ENCODE measurements around the gene EHD1.

Gene EHD1

DNA sequence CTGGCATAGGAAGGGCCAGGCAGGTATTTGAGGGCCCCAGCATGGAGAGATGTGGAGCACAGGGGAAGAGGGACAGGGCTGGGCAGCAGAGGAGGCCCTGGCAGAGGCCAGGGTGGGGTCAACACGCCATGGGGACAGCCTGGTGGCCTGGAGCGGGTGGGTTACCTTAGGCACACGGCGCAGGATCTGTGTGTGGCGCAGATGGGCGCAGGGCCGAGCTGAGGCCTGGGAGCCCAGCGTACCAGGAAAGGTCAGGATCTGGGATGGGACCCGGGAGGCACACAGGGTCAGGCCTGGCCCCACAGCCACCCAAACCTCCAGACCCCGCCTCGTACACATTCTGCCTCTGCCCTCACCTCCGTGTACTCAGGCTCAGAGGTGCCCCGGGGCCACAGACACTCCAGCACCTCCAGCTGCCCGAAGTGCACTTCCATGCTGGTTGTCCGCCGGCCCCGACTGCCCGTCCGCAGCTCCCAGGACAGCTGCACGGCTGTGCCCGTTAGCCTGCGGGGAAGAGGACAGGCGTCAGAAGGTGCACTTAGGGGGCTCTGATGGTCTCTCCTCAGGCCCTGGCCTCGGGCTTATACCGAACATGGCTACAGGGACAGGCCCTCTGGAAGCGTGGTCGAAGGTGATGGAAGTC, 32.2 kb upstream of the EHD1 start:
- no peak overlapping the region for H3K27ac ChIP-seq
- no peak for DNase-seq (ENCODE audit: low read depth, low spot score)

DNA sequence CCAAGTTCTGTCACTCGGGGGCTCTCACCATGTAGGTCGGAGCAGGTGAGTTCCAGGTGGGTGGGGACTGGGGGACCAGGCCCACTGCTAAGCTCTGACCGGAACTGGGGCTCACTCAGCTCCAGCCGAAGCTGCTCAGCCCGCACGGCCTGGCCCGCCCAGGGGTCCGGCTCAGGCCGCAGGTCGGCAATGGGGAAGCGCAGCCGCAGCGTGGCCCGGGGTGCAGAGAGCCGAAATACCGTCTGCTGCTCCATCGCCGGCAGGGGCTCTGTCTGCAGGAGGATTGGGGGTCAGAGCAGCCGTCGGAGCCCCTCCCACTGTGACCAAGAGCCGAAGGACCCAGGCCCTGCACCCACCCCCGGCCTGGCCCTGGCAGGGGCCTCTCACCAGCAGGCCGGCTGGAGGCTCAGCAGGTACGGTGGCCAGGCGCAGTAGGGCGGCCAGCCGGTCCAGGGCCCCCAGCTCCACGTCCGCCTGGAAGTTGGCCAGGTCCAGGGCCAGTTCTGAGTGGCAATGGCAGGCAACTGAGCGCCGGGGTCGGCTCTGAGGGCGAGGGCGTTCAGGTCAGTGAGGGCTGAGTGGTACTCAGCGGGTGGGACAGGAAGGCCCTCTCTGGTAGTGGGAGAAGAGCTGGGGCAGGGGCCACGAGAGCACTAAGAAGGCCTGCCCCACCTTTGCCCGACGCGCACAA, 31.4 kb upstream of the EHD1 start:
- H3K27ac ChIP-seq, result no peak overlapping the region
- no peak for DNase-seq (ENCODE audit: low read depth, low spot score)

DNA sequence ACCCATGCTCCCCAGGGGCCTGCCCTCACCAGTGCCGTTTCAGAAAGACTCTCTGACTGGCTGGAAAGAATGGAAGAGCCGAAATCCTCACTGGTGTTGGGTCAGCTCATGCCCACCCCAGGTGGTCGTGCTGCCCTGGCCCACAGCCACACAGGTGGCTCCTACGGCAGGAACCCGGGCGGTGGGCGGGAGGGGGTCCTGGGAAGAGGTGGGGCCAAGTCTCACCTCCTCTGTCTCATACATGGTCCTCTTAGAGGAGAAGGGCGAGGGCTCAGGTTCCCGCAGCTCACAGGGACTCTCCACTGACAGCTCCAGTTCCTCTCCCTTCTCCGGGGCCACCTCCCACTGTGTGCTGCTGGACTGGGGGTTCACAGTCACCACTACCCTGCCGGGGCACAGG, 30.3 kb upstream of the EHD1 start:
- DNase-seq (ENCODE audit: low read depth, low spot score), result no peak
- no peak overlapping the region for H3K27ac ChIP-seq

DNA sequence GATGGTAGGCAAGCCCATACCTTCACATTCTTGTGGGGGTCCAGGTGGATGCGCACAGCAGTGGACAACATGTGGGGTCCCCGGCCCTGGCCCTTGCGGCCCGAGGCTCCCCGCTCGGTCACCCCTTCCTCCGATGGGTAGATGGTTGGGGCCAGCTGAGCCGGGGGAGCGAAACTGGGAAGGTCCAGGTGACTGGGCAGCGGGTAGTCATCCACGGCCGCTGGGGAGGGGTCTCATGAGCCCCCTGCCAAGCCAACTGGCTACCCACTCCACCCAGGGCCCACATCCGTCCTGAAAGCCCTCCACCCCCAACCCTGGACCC, 27.9 kb upstream of the EHD1 start:
- H3K27ac ChIP-seq, result no peak overlapping the region
- no peak for DNase-seq (ENCODE audit: low read depth, low spot score)

DNA sequence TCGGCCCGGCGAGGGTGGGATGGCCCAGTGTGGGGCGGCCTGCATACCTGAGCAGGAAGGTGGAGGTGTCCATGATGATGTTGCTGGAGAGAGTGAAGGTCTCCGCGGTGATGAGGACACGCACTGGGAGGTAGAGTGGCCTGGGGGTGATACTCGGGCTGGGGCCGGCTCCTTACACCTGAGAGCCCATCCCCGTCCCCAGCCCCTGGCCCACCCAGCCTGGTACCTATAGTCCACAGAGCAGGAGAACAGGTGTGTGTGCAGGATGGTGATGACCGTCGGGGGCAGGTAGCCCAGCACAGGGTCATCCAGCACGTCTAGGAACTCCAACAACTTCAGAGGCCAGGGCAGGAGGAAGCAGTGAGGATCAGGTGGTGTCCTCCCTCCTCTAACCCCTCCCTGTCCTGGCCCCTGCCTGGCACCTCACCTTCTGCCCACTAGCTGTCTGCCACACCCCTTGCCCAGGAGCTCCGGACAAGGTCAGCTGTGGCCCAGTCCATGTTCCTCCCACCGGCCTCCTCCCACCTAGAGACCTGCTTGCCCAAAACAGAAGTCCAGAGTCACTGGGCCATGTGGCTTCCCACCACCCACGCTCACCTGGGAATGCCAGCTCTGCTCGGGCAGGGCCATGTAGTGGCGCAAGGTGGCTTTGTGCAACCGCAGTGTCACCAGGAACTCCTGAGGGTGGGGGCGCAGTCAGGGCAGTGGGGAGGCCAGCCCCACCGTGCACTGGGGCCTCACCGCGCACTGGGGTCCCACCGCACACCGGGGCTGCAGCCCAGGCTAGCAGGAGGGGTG, 27.3 kb upstream of the EHD1 start:
- no peak for DNase-seq (ENCODE audit: low read depth, low spot score)
- no peak overlapping the region for H3K27ac ChIP-seq

DNA sequence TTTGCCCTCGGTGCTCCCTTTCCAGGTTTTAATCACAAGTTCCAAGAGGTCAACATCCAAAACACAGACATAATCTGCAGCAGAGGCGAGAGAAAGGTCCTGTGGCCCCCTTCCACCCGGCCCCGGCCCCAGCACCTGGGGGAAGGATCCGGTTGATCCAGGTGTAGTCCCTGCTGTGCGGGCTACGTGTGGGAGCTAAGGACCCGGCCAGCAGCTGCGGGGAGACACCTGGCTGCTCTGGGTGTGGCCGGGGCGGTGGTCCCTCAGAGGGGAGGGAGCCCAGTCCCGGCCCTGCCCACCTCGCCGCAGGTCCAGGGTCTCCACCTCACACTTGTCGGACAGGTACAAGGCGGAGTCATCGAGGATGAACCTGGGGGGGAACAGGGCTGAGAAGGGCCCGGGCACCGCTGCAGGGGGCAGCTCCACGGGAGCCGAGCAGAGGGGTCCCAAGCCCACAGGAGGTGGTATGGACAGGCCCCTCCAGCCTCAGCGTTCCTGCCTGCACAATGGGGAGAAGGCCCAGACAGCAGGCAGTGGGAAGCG, 24.9 kb upstream of the EHD1 start:
- H3K27ac ChIP-seq, result no peak overlapping the region
- DNase-seq (ENCODE audit: low read depth, low spot score), result no peak

DNA sequence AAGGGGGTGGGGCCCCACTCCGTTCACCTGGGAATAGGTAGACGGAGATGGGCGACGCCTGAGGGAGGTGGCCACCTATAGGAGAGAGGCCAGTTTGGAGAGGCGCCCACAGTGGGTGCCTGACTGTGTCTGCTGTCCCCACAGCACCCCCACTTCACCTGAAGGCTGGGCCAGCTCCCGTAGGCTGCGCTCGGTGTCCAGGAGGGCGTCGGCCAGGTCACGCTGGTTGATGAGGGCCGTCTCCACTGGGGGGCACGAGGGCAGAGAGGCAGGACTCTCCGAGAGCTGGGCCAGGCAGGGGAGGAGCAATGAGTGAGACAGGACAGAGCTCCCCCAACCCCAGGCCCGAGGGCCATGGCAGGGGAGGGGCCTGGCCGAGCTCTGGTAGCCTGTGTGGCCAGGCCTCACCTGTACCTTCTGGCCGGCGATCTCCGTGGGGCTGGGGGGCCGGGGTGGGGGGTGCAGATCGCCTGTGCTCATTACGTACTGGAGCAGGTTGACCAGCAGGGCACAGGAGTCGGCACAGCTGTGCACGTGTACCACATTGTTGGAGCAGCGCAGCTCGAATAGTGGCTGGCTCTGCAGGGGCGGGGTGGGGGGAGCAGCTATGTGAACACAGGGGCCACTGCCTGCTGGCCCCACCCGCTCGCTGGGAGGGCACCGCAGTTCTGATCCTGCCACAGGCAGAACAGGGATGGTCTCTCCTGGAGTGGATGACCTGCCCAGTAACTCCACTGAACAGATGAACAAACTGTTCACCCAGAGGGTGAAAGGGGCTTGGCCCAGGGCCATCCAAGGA, 23.9 kb upstream of the EHD1 start:
- no peak for DNase-seq (ENCODE audit: low read depth, low spot score)
- no peak overlapping the region for H3K27ac ChIP-seq

DNA sequence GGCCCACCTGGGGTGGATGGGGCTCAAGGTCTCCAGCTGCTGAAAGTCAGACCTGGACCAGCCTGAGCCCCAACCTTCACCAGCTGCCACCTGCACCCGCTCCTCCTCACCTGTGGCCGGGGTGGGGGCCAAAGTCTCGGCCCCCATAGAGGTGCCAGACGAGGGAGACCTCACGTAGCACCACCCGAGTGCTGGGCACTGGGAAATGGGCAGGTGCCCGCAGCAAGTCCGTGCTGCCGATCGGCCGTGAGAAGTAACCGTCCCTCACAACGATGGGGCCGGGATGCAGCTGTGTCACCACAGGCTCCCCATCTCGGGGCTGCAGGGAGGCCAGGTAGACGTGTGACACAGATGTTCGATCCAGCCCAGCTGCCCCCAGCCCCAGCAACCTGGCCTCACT, 22.4 kb upstream of the EHD1 start:
- H3K27ac ChIP-seq, result no peak overlapping the region

DNA sequence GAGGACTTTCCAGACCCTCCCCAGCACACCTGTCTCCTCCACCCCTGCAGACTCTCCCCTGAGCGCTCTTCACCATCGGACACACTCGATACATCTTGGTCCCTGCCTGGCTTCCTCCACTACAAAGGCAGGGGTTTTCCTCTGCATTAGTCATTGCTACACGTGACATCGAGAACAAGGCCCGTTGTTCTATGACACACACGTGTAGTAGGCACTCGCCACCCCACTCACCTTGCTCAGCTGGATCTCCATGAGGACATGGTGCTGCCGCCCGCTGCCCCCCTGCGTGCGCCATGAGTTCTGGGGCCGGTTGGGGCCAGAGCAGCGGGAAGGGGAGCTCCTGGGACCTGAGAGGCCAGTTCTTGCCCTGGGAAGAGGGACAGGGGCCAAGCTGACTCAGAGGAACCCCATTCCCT, 21.9 kb upstream of the EHD1 start:
- DNase-seq (ENCODE audit: low read depth, low spot score), result no peak
- H3K27ac ChIP-seq, result no peak overlapping the region

More for the DNA sequence above, 22.4 kb upstream of the EHD1 start:
- no peak for DNase-seq (ENCODE audit: low read depth, low spot score)

DNA sequence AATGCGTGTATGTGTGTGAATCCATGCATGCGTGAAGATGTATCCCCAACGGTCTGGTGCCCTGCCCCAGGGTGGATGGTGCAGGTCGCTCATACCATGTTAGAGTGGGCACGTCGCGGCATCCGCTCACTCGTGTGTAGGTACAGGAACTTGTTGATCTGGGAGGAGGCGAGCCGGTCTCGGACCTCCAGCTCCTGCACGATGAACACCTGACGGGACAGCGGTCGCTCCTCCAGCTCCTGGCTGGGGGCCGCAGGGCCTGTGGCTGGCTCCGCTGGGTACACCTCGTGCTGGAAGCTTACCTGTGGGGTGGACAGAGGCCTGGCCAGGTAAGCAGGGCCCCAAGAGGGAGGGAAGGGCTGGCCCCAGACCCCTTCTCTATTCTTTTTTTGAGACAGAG, 20.1 kb upstream of the EHD1 start:
- DNase-seq (ENCODE audit: low read depth, low spot score), result no peak
- no peak overlapping the region for H3K27ac ChIP-seq

DNA sequence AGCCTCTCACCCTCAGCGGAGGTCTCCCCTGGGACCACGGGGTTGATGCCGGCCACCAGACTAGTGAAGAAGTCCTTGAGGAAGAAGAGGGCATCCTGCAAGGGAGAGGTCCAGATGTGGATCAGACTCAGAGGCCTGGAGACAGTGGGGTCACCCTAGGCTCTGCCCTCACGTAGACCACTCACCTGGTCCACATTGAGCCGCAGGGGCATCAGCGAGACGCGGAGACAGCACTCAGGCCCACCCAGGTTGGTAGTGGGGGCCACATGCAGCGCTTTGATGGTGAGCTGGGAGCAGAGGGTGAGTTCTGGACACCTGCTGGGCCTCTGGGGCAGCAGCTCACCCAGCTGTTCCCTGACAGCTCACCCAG, 19.6 kb upstream of the EHD1 start:
- no peak for DNase-seq (ENCODE audit: low read depth, low spot score)
- no peak overlapping the region for H3K27ac ChIP-seq

DNA sequence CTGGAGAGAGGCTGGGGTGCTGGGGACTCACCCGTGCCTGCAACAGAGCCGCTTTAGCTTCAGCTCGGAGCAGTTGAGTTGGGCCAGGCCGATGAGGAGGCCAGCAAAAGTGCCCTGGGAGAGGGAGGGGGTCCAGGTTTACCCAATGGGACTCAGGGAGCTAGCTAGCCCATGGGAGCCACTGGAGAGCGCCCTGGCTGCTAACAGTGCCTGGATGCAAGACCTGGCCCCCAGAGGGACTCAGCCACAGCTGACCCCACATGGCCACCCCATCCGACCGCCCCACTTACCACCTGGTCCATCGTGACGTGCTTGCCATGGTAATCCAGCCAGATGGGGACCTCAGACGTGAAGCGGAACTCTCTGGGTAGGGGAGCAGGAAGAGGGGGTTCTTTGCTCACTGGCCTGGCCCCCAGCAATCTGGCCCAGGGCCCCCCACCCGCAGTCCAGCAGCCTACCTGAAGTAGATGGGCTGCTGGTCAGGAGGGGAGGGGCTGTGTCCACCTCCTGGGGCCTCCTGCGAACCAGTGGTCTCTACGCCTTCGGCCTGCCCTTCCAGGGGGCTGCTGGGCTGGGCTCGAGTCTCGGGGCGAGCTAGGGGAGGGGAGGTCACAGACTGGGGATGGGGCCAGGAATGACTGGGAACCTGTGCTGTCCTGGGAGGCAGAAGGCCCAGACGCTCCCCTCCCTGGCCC, 19.1 kb upstream of the EHD1 start:
- DNase-seq (ENCODE audit: low read depth, low spot score), result no peak
- no peak overlapping the region for H3K27ac ChIP-seq

DNA sequence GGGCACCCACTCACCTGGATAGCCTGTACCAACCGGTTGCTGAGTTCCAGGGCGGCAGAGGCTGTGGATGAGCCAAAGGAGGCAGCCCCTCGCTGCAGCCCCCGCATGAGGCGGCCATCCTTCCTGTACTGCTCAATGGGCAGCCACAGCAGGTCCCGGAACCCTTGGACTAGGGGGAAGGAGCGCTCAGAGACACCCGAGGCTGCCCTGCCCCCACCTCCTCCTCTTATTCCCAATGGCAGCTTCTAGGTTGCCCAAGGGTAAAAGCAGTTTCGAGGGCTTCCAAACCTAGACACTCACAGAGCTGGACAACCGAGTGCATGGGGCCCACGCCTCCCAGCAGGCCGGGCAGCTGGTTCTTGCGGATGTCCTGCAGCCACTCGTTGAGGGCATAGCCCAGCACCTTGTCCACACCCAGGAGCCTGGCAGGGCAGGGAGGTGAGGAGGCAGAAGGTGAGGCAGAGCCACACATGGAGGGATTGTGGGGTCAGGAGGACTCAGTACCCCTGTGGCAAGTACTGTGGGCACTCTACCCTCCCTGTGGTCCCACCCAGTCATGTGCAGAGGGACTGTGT, 18.1 kb upstream of the EHD1 start:
- DNase-seq (ENCODE audit: low read depth, low spot score), result no peak
- no peak overlapping the region for H3K27ac ChIP-seq

DNA sequence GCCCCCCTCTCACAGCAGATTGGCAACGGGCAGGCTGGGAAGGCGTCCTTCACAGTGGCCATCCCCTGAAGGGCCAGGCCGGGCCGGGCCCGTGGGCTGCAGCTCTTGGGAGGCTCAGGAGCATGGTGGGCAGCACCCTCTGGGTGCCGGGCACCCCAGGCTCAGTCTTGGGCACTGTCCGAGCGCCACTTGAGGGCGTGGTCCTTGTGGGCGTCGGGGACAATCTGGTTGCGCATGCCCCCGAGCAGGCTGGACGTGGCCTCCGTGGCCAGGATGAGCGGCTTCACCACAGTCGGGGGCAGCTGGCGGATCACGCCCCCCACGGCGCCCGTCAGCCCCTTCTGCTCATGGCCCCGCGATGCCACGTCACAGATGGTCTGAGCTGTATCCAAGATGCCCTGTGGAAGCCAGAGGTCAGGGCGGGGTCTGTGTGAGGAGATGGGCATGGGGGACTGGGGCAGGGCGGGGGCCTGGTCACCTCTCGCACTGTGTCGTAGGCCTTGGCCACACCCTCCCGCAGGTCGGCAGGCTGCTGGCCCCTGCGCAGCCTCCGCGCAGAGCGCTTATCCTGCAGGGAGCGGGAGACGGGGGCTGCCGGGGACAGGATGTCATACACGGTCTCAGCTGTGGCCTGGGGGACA, 16.5 kb upstream of the EHD1 start:
- H3K27ac ChIP-seq, result no peak overlapping the region
- no peak for DNase-seq (ENCODE audit: low read depth, low spot score)

DNA sequence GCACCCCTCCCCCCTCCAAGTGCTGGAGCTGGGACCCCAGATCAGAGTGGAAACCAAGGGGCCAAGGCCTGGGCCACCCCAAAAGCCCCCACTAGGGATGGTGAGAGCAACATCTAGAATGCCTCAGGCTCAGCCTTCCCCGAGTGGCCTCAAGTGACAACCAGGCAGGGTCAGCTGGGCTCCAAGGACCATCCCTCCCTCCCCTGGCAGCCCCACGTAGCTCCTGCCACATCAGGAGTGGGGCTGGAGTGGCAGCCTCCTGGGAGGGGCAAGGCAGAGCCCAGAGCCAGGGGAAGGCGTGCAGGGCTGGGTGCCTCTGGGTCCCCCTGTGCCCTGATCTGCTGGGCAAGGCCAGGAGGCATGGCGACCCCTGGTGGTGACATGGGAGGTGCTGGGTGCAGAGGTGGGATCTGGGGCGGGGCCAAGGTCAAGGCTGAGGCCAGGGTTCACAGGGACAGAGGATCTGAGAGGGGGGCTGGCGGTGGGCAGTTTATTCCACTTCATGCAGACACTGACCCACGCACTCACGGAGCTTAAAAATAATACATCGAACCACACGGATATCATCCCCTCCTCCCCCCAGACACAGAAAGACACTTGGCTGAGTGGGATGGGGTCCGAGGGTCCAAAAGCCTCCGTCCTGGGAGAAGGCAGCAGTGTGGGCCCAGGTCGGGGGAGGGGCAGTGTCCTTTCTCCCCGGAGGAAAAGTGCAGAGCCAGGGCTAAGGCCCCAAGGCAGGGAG, 15.8 kb upstream of the EHD1 start:
- no peak for DNase-seq (ENCODE audit: low read depth, low spot score)
- H3K27ac ChIP-seq, result no peak overlapping the region

DNA sequence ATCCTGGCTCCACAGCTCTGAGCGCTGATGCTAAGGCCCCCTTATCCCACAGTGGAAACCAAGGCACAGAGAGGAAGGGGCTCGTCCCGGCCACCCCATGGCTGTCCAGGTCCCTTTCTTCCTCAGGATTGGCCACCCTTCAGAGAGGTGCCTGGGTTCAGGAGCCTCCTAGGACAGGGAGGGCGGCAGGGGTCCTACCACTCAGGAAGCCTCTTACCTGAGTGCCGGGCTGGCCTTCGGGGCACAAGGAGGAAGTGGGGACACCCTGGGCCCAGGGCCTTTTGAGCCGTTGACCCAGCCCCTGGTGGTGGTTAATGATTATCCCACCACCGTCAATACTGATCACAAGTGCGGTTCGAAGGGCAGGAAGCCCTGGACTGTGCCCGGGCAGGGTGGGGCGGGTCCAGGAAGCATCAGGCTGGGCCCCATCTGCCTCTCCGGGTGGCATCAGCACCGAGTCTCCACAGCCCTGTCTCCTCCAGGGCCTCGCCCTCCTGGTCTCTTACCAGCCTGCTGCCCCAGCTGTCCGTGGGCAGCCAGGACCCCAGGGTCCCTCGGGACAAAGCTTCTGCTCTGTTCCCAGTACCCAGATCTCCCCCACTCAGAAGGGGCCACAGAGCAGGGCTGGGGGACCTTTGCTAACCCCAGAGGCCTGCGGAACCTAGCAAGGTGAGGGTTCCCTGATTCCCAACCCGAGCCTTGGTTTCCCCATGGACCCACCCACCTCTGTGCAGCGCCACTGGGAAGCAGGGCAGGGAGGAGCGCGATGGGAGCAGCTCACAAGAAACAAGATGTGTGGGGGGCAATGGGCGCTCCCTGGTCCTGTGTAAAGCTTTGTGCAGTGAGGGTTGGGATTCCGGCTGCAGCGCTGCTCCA, 15.0 kb upstream of the EHD1 start:
- DNase-seq (ENCODE audit: low read depth, low spot score), result no peak
- no peak overlapping the region for H3K27ac ChIP-seq

DNA sequence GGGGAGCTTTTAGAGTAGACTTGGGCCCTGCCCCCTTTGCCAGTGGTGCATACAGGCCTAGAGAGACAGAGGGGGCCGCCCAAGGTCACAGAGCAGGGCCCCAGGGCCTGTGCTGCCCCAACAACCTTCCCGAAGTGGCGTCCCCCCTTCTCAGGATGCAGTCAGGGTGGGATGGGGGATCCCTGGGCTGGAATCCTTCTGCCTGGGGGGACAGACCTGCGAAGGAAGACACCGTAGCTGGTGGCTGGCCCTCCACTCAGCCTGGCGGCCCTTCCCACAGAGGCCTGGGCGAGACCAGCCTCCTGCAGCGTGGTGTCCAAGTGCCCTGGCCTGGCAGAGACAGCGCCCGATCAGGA, 14.4 kb upstream of the EHD1 start:
- H3K27ac ChIP-seq, result no peak overlapping the region
- DNase-seq (ENCODE audit: low read depth, low spot score), result no peak

DNA sequence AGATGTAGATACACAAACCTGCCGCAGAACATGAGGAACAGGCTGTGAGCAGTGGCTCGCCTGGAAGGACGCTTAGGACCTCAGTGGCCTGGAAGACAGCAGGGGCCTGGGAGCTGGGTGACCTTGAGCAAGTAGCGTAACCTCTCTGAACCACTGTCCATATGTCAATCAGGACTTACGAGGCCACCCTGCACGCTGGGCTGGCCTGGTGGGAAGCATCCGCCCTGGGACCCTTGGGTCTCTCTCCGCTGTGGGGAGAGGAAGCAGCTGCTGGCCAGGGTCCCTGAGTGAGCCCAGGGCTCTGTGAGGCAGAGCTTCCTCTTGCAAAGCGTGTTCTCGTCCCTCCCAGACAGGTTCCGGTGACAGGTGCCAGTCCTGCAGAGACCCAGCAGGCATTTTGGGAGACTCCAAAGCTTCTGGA, 14.0 kb upstream of the EHD1 start:
- no peak overlapping the region for H3K27ac ChIP-seq
- DNase-seq (ENCODE audit: low read depth, low spot score), result no peak
